CD4-positive, alpha-beta T cell (primary cell): ENCODE data around the gene SLC46A3. TPM values are rescaled to one million over a fixed set of nuclear protein-coding genes. Genes with fewer than 3 reads are reported as not detected.
A peak's percentile ranks its signal among the peaks of the same experiment; 100 is the strongest.

ENCODE experiments used
- ATAC-seq: fragments of 200-7000 bp; cut with Tn5 transposase; one replicate; pipeline ENCODE4 v1.10.0; 2022; ENCODE audit warnings: mild to moderate bottlenecking; ENCODE audit not compliant: poor library complexity
- CTCF ChIA-PET: fragments of 350-600 bp; sonication (Branson Sonifier 250); formaldehyde crosslinking; loops from one replicate; lab custom pipeline; 2021; ENCODE audit warnings: antibody characterized with exemption, inconsistent platforms; lab: Charles Lee
- POLR2A ChIA-PET: fragments of 350-600 bp; sonication (Branson Sonifier 250); formaldehyde crosslinking; loops from one replicate; lab custom pipeline; 2021; ENCODE audit warnings: antibody characterized with exemption, inconsistent platforms; lab: Charles Lee
- DNase-seq, 14 experiments: peaks; one replicate each; pipeline ENCODE4 v3.0.0-alpha.2; 2013 to 2020; ENCODE audit warnings: mixed read lengths in 2 of 14
- H3K27ac ChIP-seq, 2 donors: one replicate each; pipeline versions ENCODE4 v1.5.1 to v1.7.0; 2013; ENCODE audit warnings: low read length in 2 of 2, low read depth in 1 of 2, mild to moderate bottlenecking in 1 of 2
- H3K27me3 ChIP-seq, 2 experiments: 1 replicate in 1 of 2; 2 replicates in 1 of 2; pipeline versions ENCODE4 v1.6.1 to v1.7.0; 2013; ENCODE audit warnings: low read length in 2 of 2, control low read depth in 1 of 2, mild to moderate bottlenecking in 1 of 2, moderate library complexity in 1 of 2; ENCODE audit not compliant: insufficient read depth in 2 of 2, control insufficient read depth in 1 of 2
- H3K36me3 ChIP-seq: one replicate; pipeline ENCODE4 v1.6.1; 2013; ENCODE audit warnings: low read length, control low read depth; ENCODE audit not compliant: insufficient read depth
- H3K4me1 ChIP-seq: one replicate; pipeline ENCODE4 v1.6.1; 2013; ENCODE audit warnings: low read length, control low read depth; ENCODE audit not compliant: insufficient read depth
- H3K4me3 ChIP-seq: one replicate; pipeline ENCODE4 v1.5.1; 2013; ENCODE audit warnings: mild to moderate bottlenecking, low read length, moderate library complexity
- H3K9me3 ChIP-seq, 2 experiments: 1 replicate in 1 of 2; 2 replicates in 1 of 2; pipeline versions ENCODE4 v1.6.1 to v1.7.0; 2013; ENCODE audit warnings: low read length in 2 of 2, mild to moderate bottlenecking in 2 of 2, control low read depth in 1 of 2, moderate library complexity in 1 of 2; ENCODE audit not compliant: control insufficient read depth in 1 of 2, insufficient read depth in 1 of 2
- H3K27ac Mint-ChIP-seq: one replicate; pipeline ENCODE4 v1.8.0; 2020; ENCODE audit warnings: mixed read lengths
- H3K27me3 Mint-ChIP-seq: one replicate; pipeline ENCODE4 v1.8.0; 2021; ENCODE audit warnings: mixed read lengths
- H3K36me3 Mint-ChIP-seq: one replicate; pipeline ENCODE4 v1.8.0; 2021; ENCODE audit warnings: low read depth, mixed read lengths
- H3K4me1 Mint-ChIP-seq: one replicate; pipeline ENCODE4 v1.8.0; 2021; ENCODE audit warnings: low read depth, mixed read lengths
- H3K4me3 Mint-ChIP-seq: one replicate; pipeline ENCODE4 v1.8.0; 2020; ENCODE audit warnings: mild to moderate bottlenecking, mixed read lengths
- H3K9me3 Mint-ChIP-seq: one replicate; pipeline ENCODE4 v1.8.0; 2020; ENCODE audit warnings: mixed read lengths
- CTCF ChIP-seq: fragments of 200-600 bp; IDR thresholded peaks from one replicate; pipeline ENCODE4 v1.8.0; 2022; ENCODE audit warnings: antibody characterized with exemption, mild to moderate bottlenecking
- intact Hi-C, 2 experiments: fragments of 100-400 bp; cut with DNase I in 1 of 2; cut with micrococcal nuclease in 1 of 2; formaldehyde crosslinking; loops; one replicate each; pipeline versions ENCODE4 v1.15.1 to v1.9.0; 2023 to 2025; cut with DNase I, micrococcal nuclease
- total RNA-seq, 174 experiments: library from RNA in 2 of 174; stranded (reverse) in 2 of 174; gene quantifications; one replicate each; pipeline ENCODE4 v1.2.3 and lab custom pipeline; 2021 to 2026

SLC46A3 gene
- total RNA-seq, 2 experiments from 2014 or later, result 6.3 to 7.4 TPM

GRCh38 chr13:28671126-28671792 lies 47.5 kb downstream of the SLC46A3 start:
- H3K9me3 Mint-ChIP-seq, result no peaks in the 10 kb centered on the region
- ChIA-PET CTCF (no interaction called here), POLR2A (interaction anchor here (3.3 kb wide), 1 partner anchor 12 kb away, joined by 15 read pairs; the partner anchor contains the start of gene POMP)
- no peak overlapping the region for H3K4me3 Mint-ChIP-seq
- Histone ChIP-seq H3K4me3 (no peak overlapping the region), H3K27ac (no peak overlapping the region), H3K27me3 (no peaks in the 10 kb centered on the region), H3K36me3 (peaks cover 92% of the 10 kb centered on the region), H3K9me3 (no peaks in the 10 kb centered on the region), H3K4me1 (no peaks in the 10 kb centered on the region)
- no peaks in the 10 kb centered on the region for H3K27me3 Mint-ChIP-seq
- DNase-seq (no peak), ATAC-seq (no peak)
- H3K36me3 Mint-ChIP-seq, result peaks cover 98% of the 10 kb centered on the region
- peaks cover 28% of the 10 kb centered on the region for H3K4me1 Mint-ChIP-seq
- intact Hi-C loops, result no loop called here
- TF ChIP-seq CTCF, result no peak
- H3K27ac Mint-ChIP-seq, result no peak overlapping the region

- CTCF ChIA-PET, result no interaction called here
- ATAC-seq (no peak), DNase-seq (no peak)
- Mint-ChIP-seq H3K4me3 (no peak overlapping the region), H3K27ac (no peak overlapping the region), H3K9me3 (no peaks in the 10 kb centered on the region), H3K27me3 (no peaks in the 10 kb centered on the region), H3K4me1 (peaks cover 54% of the 10 kb centered on the region), H3K36me3 (peaks cover 96% of the 10 kb centered on the region)
- H3K36me3 ChIP-seq, result peaks cover 97% of the 10 kb centered on the region
- H3K27ac ChIP-seq, result no peak overlapping the region
- TF ChIP-seq CTCF, result no peak
- POLR2A ChIA-PET, result no interaction called here
- intact Hi-C loops, result loop anchor here in 1 of 2 experiments (10.0 kb wide), 1 partner anchor 1412 kb away; the partner anchor contains the start of gene RPL21
- no peak overlapping the region for H3K4me3 ChIP-seq
- no peaks in the 10 kb centered on the region for H3K4me1 ChIP-seq
- H3K27me3 ChIP-seq, result no peaks in the 10 kb centered on the region
- H3K9me3 ChIP-seq, result no peaks in the 10 kb centered on the region
Observed at GRCh38 chr13:28666897-28667488, 51.8 kb downstream of the SLC46A3 start.

- Histone ChIP-seq H3K27me3 (no peaks in the 10 kb centered on the region), H3K36me3 (peaks cover 26% of the 10 kb centered on the region), H3K4me1 (peaks cover 27% of the 10 kb centered on the region), H3K4me3 (peak overlapping the region; percentile 84), H3K9me3 (no peaks in the 10 kb centered on the region), H3K27ac (peak overlapping the region; percentile 92 to 95)
- ATAC-seq, result peak; percentile 53
- peaks cover 72% of the 10 kb centered on the region for H3K4me1 Mint-ChIP-seq
- POLR2A ChIA-PET, result interaction anchor here (0.6 to 3.3 kb wide), 8 partner anchors 12 to 1665 kb away, joined by 3 to 57 read pairs (median 5); partner anchors contain the start of genes LNX2 and SLC46A3
- H3K36me3 Mint-ChIP-seq, result peaks cover 61% of the 10 kb centered on the region
- no peak for TF ChIP-seq CTCF
- H3K27me3 Mint-ChIP-seq, result no peaks in the 10 kb centered on the region
- H3K27ac Mint-ChIP-seq, result peak overlapping the region; percentile 99
- peak in 4 of 14 experiments; percentile 20 to 73 (median 70) for DNase-seq
- H3K4me3 Mint-ChIP-seq, result peak overlapping the region; percentile 98
- intact Hi-C loops, result loop anchor here (2.0 to 5.0 kb wide), 5 partner anchors 59 to 1487 kb away; partner anchors contain the start of genes PAN3 (in 2 of the 2), SLC46A3 (in 1 of the 2) and USP12 (in 1 of the 2)
- H3K9me3 Mint-ChIP-seq, result no peaks in the 10 kb centered on the region
- CTCF ChIA-PET, result no interaction called here
Observed at GRCh38 chr13:28659621-28659970, 59.2 kb downstream of the SLC46A3 start.
